HepG2 (cell line): Measurements from ENCODE around the gene SLC2A2. TPM values are rescaled to one million over a fixed set of nuclear protein-coding genes. Genes with fewer than 3 reads are reported as not detected.
"Not testable (repeated sequence)": the region's sequence is repeated elsewhere in the genome, so short reads cannot be mapped to it uniquely, and the experiment has no call there.

Experiments
- CREM ChIP-seq, 2 experiments: sonication (generic) in 1 of 2; formaldehyde crosslinking in 1 of 2; IDR thresholded peaks; 2 replicates each; pipeline versions ENCODE4 v1.4.0 to v1.6.1; 2016 to 2020; ENCODE audit warnings: antibody characterized with exemption in 1 of 2, mild to moderate bottlenecking in 1 of 2, missing genetic modification reagents in 1 of 2
- ERF ChIP-seq: IDR thresholded peaks from 2 replicates; pipeline ENCODE4 v1.6.1; 2018; ENCODE audit warnings: missing biosample characterization, missing genetic modification reagents
- GATA4 ChIP-seq: sonication (generic); IDR thresholded peaks from 2 replicates; pipeline ENCODE4 v1.6.1; 2016; ENCODE audit warnings: antibody characterized with exemption, low read depth, borderline replicate concordance
- GATAD2A ChIP-seq: IDR thresholded peaks from 2 replicates; pipeline ENCODE4 v1.6.1; 2016
- HHEX ChIP-seq: IDR thresholded peaks from 2 replicates; pipeline ENCODE4 v1.6.1; 2016; ENCODE audit warnings: control low read depth
- KAT8 ChIP-seq: IDR thresholded peaks from 2 replicates; pipeline ENCODE4 v1.6.1; 2016; ENCODE audit warnings: missing genetic modification reagents, missing compliant biosample characterization
- KDM1A ChIP-seq: IDR thresholded peaks from 2 replicates; pipeline ENCODE4 v1.6.1; 2016; ENCODE audit warnings: missing compliant biosample characterization
- KLF6 ChIP-seq: IDR thresholded peaks from 2 replicates; pipeline ENCODE4 v1.8.0; 2016; ENCODE audit warnings: missing biosample characterization, missing genetic modification reagents
- MEIS1 ChIP-seq: sonication (generic); formaldehyde crosslinking; IDR thresholded peaks from 2 replicates; pipeline ENCODE4 v1.9.0; 2021; ENCODE audit warnings: mild to moderate bottlenecking, missing genetic modification reagents, moderate library complexity, borderline replicate concordance
- MEIS2 ChIP-seq: sonication (generic); formaldehyde crosslinking; IDR thresholded peaks from 2 replicates; pipeline ENCODE4 v1.9.0; 2021; ENCODE audit warnings: mild to moderate bottlenecking, missing genetic modification reagents
- MIXL1 ChIP-seq: IDR thresholded peaks from 2 replicates; pipeline ENCODE4 v1.6.1; 2016
- NCOR1 ChIP-seq: fragments of 200-600 bp; sonication (generic); IDR thresholded peaks from 2 replicates; pipeline ENCODE4 v1.7.0; 2017; ENCODE audit warnings: antibody characterized with exemption, low read length, borderline replicate concordance
- NR2C2 ChIP-seq: sonication (generic); formaldehyde crosslinking; IDR thresholded peaks from 2 replicates; pipeline ENCODE4 v1.4.0; 2020; ENCODE audit warnings: missing genetic modification reagents, mild to moderate bottlenecking, moderate library complexity, borderline replicate concordance
- RCOR2 ChIP-seq: IDR thresholded peaks from 2 replicates; pipeline ENCODE4 v1.6.1; 2016; ENCODE audit warnings: missing biosample characterization, missing genetic modification reagents
- STAG1 ChIP-seq: sonication (generic); formaldehyde crosslinking; IDR thresholded peaks from 2 replicates; pipeline ENCODE4 v1.4.0; 2020; ENCODE audit warnings: missing genetic modification reagents
- ZBTB3 ChIP-seq: sonication (generic); formaldehyde crosslinking; IDR thresholded peaks from 2 replicates; pipeline ENCODE4 v1.4.0; 2020; ENCODE audit warnings: low read depth, mild to moderate bottlenecking, moderate library complexity, missing genetic modification reagents, borderline replicate concordance
- ZNF556 ChIP-seq: sonication (generic); formaldehyde crosslinking; IDR thresholded peaks from 2 replicates; pipeline ENCODE4 v1.4.0; 2020; ENCODE audit warnings: mild to moderate bottlenecking, missing genetic modification reagents, borderline replicate concordance
- ZNF607 ChIP-seq: sonication (generic); formaldehyde crosslinking; IDR thresholded peaks from 2 replicates; pipeline ENCODE4 v1.5.1; 2020; ENCODE audit warnings: missing genetic modification reagents, mild to moderate bottlenecking, borderline replicate concordance
- ZNF792 ChIP-seq: IDR thresholded peaks from 2 replicates; pipeline ENCODE4 v1.6.1; 2016
- ZSCAN9 ChIP-seq: IDR thresholded peaks from 2 replicates; pipeline ENCODE4 v1.6.1; 2016; ENCODE audit warnings: borderline replicate concordance
- polyA plus RNA-seq, 8 experiments: library from polyadenylated mRNA; depleted of rRNA in 3 of 8; stranded (reverse) in 7 of 8; unstranded in 1 of 8; fragments of >200 nt; fragmentation: Illumina TruSeq in 4 of 8; extraction: Trizol in 4 of 8; gene quantifications; 2 replicates each; pipeline versions ENCODE4 v1.2.1 to v1.2.3, GENCODE V29; 2011 to 2016; ENCODE audit warnings: low read depth in 4 of 8, missing spikeins in 1 of 8, mixed read lengths in 1 of 8; ENCODE audit not compliant: insufficient read depth in 1 of 8
- total RNA-seq, 5 experiments: library from RNA; depleted of rRNA; stranded (reverse); fragments of >200 nt; fragmentation: Illumina TruSeq; extraction: Trizol; gene quantifications; 2 replicates each; pipeline ENCODE4 v1.2.3, GENCODE V29; 2016; ENCODE audit warnings: low read depth in 1 of 5
- TF ChIP-seq, protein P1 (sequence below): sonication (generic); formaldehyde crosslinking; IDR thresholded peaks from 2 replicates; pipeline ENCODE4 v1.4.0; 2020; ENCODE audit warnings: mild to moderate bottlenecking, missing genetic modification reagents, borderline replicate concordance
- TF ChIP-seq, protein P2 (sequence below): sonication (generic); formaldehyde crosslinking; IDR thresholded peaks from 2 replicates; pipeline ENCODE4 v1.4.0; 2020; ENCODE audit warnings: mild to moderate bottlenecking, missing genetic modification reagents
- TF ChIP-seq, protein P3 (sequence below): IDR thresholded peaks from 2 replicates; pipeline ENCODE4 v1.6.1; 2016; ENCODE audit warnings: missing compliant biosample characterization, missing genetic modification reagents, borderline replicate concordance
- TF ChIP-seq, protein P4 (sequence below): sonication (generic); formaldehyde crosslinking; IDR thresholded peaks from 2 replicates; pipeline ENCODE4 v1.4.0; 2020; ENCODE audit warnings: missing genetic modification reagents, borderline replicate concordance

The SLC2A2 gene
- total and polyA plus RNA-seq, 2 of the 13 experiments (the other 11 are each of a cell fraction or from before 2014, with no cell fraction given) = 19.5 to 23.2 TPM

DNA sequence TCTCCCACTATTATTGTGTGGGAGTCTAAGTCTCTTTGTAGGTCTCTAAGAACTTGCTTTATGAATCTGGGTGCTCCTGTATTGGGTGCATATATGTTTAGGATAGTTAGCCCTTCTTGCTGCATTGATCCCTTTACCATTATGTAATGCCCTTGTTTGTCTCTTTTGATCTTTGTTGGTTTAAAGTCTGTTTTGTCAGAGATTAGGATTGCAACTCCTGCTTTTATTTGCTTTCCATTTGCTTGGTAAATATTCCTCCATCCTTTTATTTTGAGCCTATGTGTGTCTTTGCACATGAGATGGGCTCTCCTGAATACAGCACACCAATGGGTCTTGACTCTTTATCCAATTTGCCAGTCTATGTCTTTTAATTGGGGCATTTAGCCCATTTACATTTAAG lies 53.6 kb downstream of the SLC2A2 start (continued):
- TF ChIP-seq ZNF792 (CRISPR knock-in tag) (peak; percentile 84; the same call in 1 of the 2 replicates), ZNF607 (CRISPR knock-in tag) (0 out of 2 replicates have a peak, but pooled peaks have one; percentile 50), GATA4 (peak; percentile 77; the same call in 1 of the 2 replicates), MIXL1 (CRISPR knock-in tag) (peak; percentile 96), HHEX (CRISPR knock-in tag) (peak; percentile 75), NCOR1 (peak; percentile 35; the same call in 1 of the 2 replicates), KLF6 (CRISPR knock-in tag) (peak; percentile 86; the same call in 1 of the 2 replicates), KAT8 (CRISPR knock-in tag) (peak; percentile 80), STAG1 (CRISPR knock-in tag) (0 out of 2 replicates have a peak, but pooled peaks have one; percentile 10), ZSCAN9 (CRISPR knock-in tag) (peak; percentile 89; the same call in 1 of the 2 replicates), MEIS2 (peak; percentile 30; the same call in 1 of the 2 replicates), KDM1A (CRISPR knock-in tag) (peak; percentile 57; the same call in 1 of the 2 replicates), NR2C2 (CRISPR knock-in tag) (peak; percentile 50; the same call in 1 of the 2 replicates), RCOR2 (peak; percentile 97), ZBTB3 (CRISPR knock-in tag) (0 out of 2 replicates have a peak, but pooled peaks have one; percentile 62), ZNF556 (CRISPR knock-in tag) (peak; percentile 91), ERF (CRISPR knock-in tag) (peak; percentile 91; the same call in 1 of the 2 replicates), CREM (IDR thresholded peaks at IDR 0.05) (peak; percentile 86), MEIS1 (CRISPR knock-in tag) (peak; percentile 46; the same call in 1 of the 2 replicates), GATAD2A (CRISPR knock-in tag) (peak; percentile 99)
- TF ChIP-seq, protein P1, sequence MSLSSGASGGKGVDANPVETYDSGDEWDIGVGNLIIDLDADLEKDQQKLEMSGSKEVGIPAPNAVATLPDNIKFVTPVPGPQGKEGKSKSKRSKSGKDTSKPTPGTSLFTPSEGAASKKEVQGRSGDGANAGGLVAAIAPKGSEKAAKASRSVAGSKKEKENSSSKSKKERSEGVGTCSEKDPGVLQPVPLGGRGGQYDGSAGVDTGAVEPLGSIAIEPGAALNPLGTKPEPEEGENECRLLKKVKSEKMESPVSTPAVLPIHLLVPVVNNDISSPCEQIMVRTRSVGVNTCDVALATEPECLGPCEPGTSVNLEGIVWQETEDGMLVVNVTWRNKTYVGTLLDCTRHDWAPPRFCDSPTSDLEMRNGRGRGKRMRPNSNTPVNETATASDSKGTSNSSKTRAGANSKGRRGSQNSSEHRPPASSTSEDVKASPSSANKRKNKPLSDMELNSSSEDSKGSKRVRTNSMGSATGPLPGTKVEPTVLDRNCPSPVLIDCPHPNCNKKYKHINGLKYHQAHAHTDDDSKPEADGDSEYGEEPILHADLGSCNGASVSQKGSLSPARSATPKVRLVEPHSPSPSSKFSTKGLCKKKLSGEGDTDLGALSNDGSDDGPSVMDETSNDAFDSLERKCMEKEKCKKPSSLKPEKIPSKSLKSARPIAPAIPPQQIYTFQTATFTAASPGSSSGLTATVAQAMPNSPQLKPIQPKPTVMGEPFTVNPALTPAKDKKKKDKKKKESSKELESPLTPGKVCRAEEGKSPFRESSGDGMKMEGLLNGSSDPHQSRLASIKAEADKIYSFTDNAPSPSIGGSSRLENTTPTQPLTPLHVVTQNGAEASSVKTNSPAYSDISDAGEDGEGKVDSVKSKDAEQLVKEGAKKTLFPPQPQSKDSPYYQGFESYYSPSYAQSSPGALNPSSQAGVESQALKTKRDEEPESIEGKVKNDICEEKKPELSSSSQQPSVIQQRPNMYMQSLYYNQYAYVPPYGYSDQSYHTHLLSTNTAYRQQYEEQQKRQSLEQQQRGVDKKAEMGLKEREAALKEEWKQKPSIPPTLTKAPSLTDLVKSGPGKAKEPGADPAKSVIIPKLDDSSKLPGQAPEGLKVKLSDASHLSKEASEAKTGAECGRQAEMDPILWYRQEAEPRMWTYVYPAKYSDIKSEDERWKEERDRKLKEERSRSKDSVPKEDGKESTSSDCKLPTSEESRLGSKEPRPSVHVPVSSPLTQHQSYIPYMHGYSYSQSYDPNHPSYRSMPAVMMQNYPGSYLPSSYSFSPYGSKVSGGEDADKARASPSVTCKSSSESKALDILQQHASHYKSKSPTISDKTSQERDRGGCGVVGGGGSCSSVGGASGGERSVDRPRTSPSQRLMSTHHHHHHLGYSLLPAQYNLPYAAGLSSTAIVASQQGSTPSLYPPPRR (CRISPR knock-in tag) = peak; percentile 91
- TF ChIP-seq, protein P2, sequence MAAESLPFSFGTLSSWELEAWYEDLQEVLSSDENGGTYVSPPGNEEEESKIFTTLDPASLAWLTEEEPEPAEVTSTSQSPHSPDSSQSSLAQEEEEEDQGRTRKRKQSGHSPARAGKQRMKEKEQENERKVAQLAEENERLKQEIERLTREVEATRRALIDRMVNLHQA (CRISPR knock-in tag) = peak; percentile 37; the same call in 1 of the 2 replicates
- TF ChIP-seq, protein P3, sequence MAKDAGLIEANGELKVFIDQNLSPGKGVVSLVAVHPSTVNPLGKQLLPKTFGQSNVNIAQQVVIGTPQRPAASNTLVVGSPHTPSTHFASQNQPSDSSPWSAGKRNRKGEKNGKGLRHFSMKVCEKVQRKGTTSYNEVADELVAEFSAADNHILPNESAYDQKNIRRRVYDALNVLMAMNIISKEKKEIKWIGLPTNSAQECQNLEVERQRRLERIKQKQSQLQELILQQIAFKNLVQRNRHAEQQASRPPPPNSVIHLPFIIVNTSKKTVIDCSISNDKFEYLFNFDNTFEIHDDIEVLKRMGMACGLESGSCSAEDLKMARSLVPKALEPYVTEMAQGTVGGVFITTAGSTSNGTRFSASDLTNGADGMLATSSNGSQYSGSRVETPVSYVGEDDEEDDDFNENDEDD (CRISPR knock-in tag) = peak; percentile 27; the same call in 1 of the 2 replicates
- TF ChIP-seq, protein P4, sequence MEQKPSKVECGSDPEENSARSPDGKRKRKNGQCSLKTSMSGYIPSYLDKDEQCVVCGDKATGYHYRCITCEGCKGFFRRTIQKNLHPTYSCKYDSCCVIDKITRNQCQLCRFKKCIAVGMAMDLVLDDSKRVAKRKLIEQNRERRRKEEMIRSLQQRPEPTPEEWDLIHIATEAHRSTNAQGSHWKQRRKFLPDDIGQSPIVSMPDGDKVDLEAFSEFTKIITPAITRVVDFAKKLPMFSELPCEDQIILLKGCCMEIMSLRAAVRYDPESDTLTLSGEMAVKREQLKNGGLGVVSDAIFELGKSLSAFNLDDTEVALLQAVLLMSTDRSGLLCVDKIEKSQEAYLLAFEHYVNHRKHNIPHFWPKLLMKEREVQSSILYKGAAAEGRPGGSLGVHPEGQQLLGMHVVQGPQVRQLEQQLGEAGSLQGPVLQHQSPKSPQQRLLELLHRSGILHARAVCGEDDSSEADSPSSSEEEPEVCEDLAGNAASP = peak; percentile 61; the same call in 1 of the 2 replicates
- TF ChIP-seq CREM (CRISPR knock-in tag; IDR thresholded peaks at IDR 0.05) = not testable (repeated sequence)
